Liver (tissue), 9 donors: ENCODE measurements around the gene DET1. TPM values are rescaled to one million over a fixed set of nuclear protein-coding genes. Genes with fewer than 3 reads are reported as not detected.
"Not testable (repeated sequence)": the region's sequence is repeated elsewhere in the genome, so short reads cannot be mapped to it uniquely, and the experiment has no call there.

Experiments
- DNase-seq: peaks from one replicate; pipeline ENCODE4 v3.0.0-alpha.2; 2017; ENCODE audit warnings: low spot score
- H3K27ac ChIP-seq, 2 donors: one replicate each; pipeline ENCODE4 v1.7.0; 2013; ENCODE audit warnings: inconsistent platforms in 2 of 2, low read length in 2 of 2, control low read depth in 1 of 2, low read depth in 1 of 2, mild to moderate bottlenecking in 1 of 2
- H3K27me3 ChIP-seq, 4 donors: one replicate each; pipeline versions ENCODE4 v1.6.1 to v1.7.0; 2013; ENCODE audit warnings: low read length in 3 of 4, inconsistent platforms in 1 of 4, mild to moderate bottlenecking in 1 of 4, moderate library complexity in 1 of 4; ENCODE audit not compliant: control insufficient read depth in 4 of 4, insufficient read depth in 4 of 4
- H3K36me3 ChIP-seq, 4 donors: one replicate each; pipeline versions ENCODE4 v1.6.1 to v1.7.0; 2013; ENCODE audit warnings: low read length in 3 of 4, mild to moderate bottlenecking in 3 of 4, low read depth in 1 of 4, moderate library complexity in 1 of 4; ENCODE audit not compliant: control insufficient read depth in 4 of 4, insufficient read depth in 3 of 4
- H3K4me1 ChIP-seq, 4 donors: one replicate each; pipeline versions ENCODE4 v1.6.1 to v1.7.0; 2013; ENCODE audit warnings: low read length in 3 of 4, mild to moderate bottlenecking in 3 of 4, moderate library complexity in 1 of 4; ENCODE audit not compliant: control insufficient read depth in 4 of 4, insufficient read depth in 4 of 4
- H3K4me3 ChIP-seq, 3 donors: one replicate each; pipeline versions ENCODE4 v1.6.1 to v1.7.0; 2013; ENCODE audit warnings: low read length in 3 of 3, control low read depth in 1 of 3, low read depth in 1 of 3, mild to moderate bottlenecking in 1 of 3
- H3K9ac ChIP-seq, 2 donors: one replicate each; pipeline ENCODE4 v1.7.0; 2013; ENCODE audit warnings: low read length in 2 of 2, mild to moderate bottlenecking in 2 of 2, moderate library complexity in 2 of 2, control low read depth in 1 of 2, low read depth in 1 of 2
- H3K9me3 ChIP-seq, 4 donors: one replicate each; pipeline versions ENCODE4 v1.6.1 to v1.7.0; 2013; ENCODE audit warnings: low read length in 3 of 4; ENCODE audit not compliant: control insufficient read depth in 4 of 4
- FOXA1 ChIP-seq: IDR thresholded peaks from 2 replicates; pipeline ENCODE4 v1.6.1; 2016; ENCODE audit warnings: antibody characterized with exemption
- FOXA2 ChIP-seq: IDR thresholded peaks from 2 replicates; pipeline ENCODE4 v1.6.1; 2016; ENCODE audit warnings: antibody characterized with exemption
- GABPA ChIP-seq, 2 donors: IDR thresholded peaks in 1 of 2; conservative IDR thresholded peaks in 1 of 2; 2 replicates each; pipeline ENCODE4 v1.6.1; 2016; ENCODE audit warnings: antibody characterized with exemption in 2 of 2, mild to moderate bottlenecking in 1 of 2, moderate library complexity in 1 of 2
- HNF4A ChIP-seq, 2 donors: conservative IDR thresholded peaks; 2 replicates each; pipeline ENCODE4 v1.6.1; 2016; ENCODE audit warnings: antibody characterized with exemption in 2 of 2, mild to moderate bottlenecking in 2 of 2
- HNF4G ChIP-seq: IDR thresholded peaks from 2 replicates; pipeline ENCODE4 v1.6.1; 2016; ENCODE audit warnings: antibody characterized with exemption
- JUND ChIP-seq, 2 donors: IDR thresholded peaks; 2 replicates each; pipeline ENCODE4 v1.6.1; 2016; ENCODE audit warnings: antibody characterized with exemption in 2 of 2
- NR2F2 ChIP-seq: IDR thresholded peaks from 2 replicates; pipeline ENCODE4 v1.6.1; 2016; ENCODE audit warnings: antibody characterized with exemption
- RAD21 ChIP-seq, 2 donors: IDR thresholded peaks; 2 replicates each; pipeline ENCODE4 v1.6.1; 2016; ENCODE audit warnings: antibody characterized with exemption in 2 of 2, mild to moderate bottlenecking in 2 of 2
- RXRA ChIP-seq, 2 donors: IDR thresholded peaks; 2 replicates each; pipeline ENCODE4 v1.6.1; 2017 to 2018; ENCODE audit warnings: antibody characterized with exemption in 2 of 2, mild to moderate bottlenecking in 1 of 2
- TAF1 ChIP-seq: conservative IDR thresholded peaks from 2 replicates; pipeline ENCODE4 v1.6.1; 2016; ENCODE audit warnings: antibody characterized with exemption, mild to moderate bottlenecking
- YY1 ChIP-seq: IDR thresholded peaks from 2 replicates; pipeline ENCODE4 v1.6.1; 2016; ENCODE audit warnings: antibody characterized with exemption, mild to moderate bottlenecking
- WGBS: extraction: QIAGEN DNeasy Blood & Tissue Kit; methylation state at CpG from one replicate; pipeline ENCODE4 v1.1.7; 2013; 5-methylcytosine and 5-hydroxymethylcytosine counted together
- polyA plus RNA-seq, 2 donors: library from polyadenylated mRNA; stranded (reverse) in 1 of 2; unstranded in 1 of 2; fragments of 200-250 nt in 1 of 2; fragments of >200 nt in 1 of 2; fragmentation: Nextera tagmentation in 1 of 2; extraction: Ambion mirVana in 1 of 2; gene quantifications; one replicate each; pipeline versions ENCODE4 v1.2.1 to v1.2.3, GENCODE V29; 2013 to 2015
- total RNA-seq, 2 donors: library from RNA; depleted of rRNA; stranded (reverse); fragments of >200 nt; gene quantifications; one replicate each; pipeline ENCODE4 v1.2.3, GENCODE V29; 2014
- TF ChIP-seq, protein P1 (sequence below): IDR thresholded peaks from 2 replicates; pipeline ENCODE4 v1.6.1; 2016; ENCODE audit warnings: antibody characterized with exemption
- TF ChIP-seq, protein P2 (sequence below): IDR thresholded peaks from 2 replicates; pipeline ENCODE4 v1.6.1; 2016; ENCODE audit warnings: antibody characterized with exemption, mild to moderate bottlenecking
- TF ChIP-seq, protein P3 (sequence below): fragments of 150-350 bp; IDR thresholded peaks from 2 replicates; pipeline ENCODE4 v1.5.1; 2017; ENCODE audit warnings: improper control_type of control experiment, low read depth, low read length; ENCODE audit not compliant: missing input control
- donor health status: healthy.
- donor health status: healthy.
- donor health status: healthy.
- donor health status: healthy.
- donor health status: healthy.

DET1 gene
- total and polyA plus RNA-seq, 4 donors: 1.3 to 5.4 (median 2.4) TPM

DNA sequence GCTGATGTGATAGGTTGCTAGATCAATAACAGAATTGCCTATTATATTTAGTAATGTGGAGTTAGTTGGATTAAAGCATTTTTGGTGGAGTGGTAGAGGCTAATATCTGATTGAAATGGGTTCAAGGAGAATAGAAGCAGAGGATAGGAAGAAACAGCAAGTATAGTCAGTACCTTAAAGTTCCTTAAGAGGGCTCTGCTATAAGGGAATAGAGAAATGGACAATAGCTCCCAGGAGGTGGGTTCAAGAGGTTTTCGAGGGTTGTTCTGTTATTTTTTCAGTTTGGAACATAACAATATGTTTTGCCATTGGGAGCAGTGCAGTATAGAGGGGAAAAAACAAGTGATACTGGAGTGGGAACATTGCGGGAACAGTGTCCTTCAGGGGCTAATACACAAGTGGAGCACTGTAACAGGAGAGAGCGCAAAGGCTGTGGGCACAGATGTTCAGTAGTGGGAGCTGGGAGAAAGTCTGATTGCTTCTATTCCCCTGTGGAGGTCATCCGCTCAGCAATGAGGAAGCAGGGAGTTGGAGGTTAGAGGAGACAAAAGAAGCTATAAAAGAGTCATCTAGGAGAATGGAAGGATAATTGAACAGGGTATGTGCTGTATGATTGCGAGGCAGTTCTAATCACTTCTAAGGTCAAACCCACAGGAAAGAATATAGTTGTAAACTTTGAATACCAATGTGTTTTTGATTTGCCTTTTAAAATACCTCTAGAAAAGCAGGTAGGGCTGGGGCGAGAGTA lies 75.7 kb downstream of the DET1 start (continued):
- TF ChIP-seq, protein P1, sequence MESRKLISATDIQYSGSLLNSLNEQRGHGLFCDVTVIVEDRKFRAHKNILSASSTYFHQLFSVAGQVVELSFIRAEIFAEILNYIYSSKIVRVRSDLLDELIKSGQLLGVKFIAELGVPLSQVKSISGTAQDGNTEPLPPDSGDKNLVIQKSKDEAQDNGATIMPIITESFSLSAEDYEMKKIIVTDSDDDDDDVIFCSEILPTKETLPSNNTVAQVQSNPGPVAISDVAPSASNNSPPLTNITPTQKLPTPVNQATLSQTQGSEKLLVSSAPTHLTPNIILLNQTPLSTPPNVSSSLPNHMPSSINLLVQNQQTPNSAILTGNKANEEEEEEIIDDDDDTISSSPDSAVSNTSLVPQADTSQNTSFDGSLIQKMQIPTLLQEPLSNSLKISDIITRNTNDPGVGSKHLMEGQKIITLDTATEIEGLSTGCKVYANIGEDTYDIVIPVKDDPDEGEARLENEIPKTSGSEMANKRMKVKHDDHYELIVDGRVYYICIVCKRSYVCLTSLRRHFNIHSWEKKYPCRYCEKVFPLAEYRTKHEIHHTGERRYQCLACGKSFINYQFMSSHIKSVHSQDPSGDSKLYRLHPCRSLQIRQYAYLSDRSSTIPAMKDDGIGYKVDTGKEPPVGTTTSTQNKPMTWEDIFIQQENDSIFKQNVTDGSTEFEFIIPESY: no peak
- TF ChIP-seq HNF4G (no peak), YY1 (no peak), RXRA (IDR thresholded peaks at IDR 0.05) (no peak), HNF4A (conservative IDR thresholded peaks at IDR 0.05) (no peak), GABPA (IDR thresholded peaks at IDR 0.05 in 1 of 2, conservative IDR thresholded peaks at IDR 0.05 in 1 of 2) (no peak), TAF1 (no peak), FOXA1 (no peak)

DNA sequence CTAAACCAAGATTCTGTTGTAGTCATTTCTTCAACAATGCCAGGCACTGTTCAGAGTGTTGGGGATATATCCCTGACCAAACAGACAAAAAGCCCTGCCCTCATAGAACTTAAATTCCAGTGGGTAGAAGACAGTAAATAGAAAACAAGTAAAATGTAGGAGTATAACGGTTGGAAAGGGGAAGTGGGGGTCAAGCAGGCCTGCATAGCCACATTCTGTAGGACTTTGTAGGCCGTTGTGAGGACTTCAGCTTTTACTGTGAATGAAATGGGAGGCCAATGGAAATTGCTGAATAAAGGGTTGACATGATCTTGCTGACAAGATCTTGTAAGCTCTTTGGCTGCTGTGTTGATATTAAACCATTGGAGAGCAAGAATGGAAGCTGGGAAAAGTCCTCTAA lies 77.2 kb downstream of the DET1 start:
- Histone ChIP-seq H3K27me3 (no peaks in the 10 kb centered on the region), H3K9ac (no peak overlapping the region), H3K4me3 (no peak overlapping the region), H3K36me3 (peaks cover 1 to 24% (median 15%) of the 10 kb centered on the region in 4 donors), H3K9me3 (no peaks in the 10 kb centered on the region), H3K27ac (no peak overlapping the region), H3K4me1 (peaks cover 10 to 34% (median 27%) of the 10 kb centered on the region in 4 donors)
- no peak for DNase-seq
- WGBS: 94% methylated on average over 2 of the region's 2 CpGs
- TF ChIP-seq, protein P1: no peak
- TF ChIP-seq HNF4A (conservative IDR thresholded peaks at IDR 0.05): no peak

DNA sequence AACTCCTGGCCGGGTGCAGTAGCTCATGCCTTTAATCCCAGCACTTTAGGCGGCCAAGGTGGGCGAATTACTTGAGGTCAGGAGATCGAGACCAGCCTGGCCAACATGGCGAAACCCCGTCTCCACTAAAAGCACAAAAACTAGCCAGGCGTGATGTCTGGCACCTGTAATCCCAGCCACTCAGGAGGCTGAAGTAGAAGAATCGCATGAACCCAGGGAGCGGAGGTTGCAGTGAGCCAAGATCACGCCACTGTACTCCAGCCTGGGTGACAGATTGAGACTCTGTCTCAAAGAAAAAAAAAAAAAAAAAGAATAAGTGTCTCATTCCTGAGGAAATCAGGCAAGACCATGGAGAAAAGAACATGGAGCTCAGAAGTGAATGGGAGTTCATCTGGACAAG lies 77.8 kb downstream of the DET1 start:
- not testable (repeated sequence) for H3K27me3 ChIP-seq, H3K9me3 ChIP-seq, H3K9ac ChIP-seq, H3K27ac ChIP-seq, DNase-seq
- Histone ChIP-seq H3K4me1 (peaks cover 10 to 34% (median 27%) of the 10 kb centered on the region in 4 donors), H3K4me3 (peak overlapping the region in 1 of 3 donors; percentile 83), H3K36me3 (peaks cover 0 to 29% (median 18%) of the 10 kb centered on the region in 4 donors)
- WGBS: 98% methylated on average over 10 of the region's 10 CpGs

DNA sequence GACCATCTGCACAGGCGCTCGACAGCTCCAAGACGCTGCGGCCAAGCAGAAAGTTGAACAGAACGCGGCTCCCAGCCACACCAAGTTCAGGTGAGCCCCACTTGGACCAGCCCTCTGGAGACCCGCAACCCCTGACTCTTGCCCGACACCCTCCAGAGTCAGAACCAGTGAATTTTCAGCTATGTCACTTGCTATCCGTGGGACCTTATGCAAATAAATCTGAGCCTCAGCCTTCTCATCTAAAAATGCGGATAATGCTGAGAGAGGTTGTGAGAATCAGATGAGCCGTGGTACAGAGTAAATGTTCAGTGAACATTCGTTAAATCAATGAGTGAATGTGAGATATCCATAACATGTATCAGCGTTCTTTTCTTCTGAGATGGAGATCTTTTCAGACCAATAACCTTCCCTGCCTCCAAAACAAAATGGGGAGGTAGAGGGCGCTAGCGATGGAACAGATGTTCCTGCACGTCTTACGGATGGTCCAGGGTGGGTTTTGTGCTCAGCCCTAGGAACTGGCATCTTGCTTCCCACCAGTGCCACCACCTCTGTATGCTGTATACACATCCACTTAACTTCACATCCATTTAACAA lies 78.4 kb downstream of the DET1 start:
- peaks cover 10 to 34% (median 27%) of the 10 kb centered on the region in 4 donors for H3K4me1 ChIP-seq
- H3K36me3 ChIP-seq: peaks cover 0 to 29% (median 18%) of the 10 kb centered on the region in 4 donors
- no peaks in the 10 kb centered on the region for H3K9me3 ChIP-seq
- peak overlapping the region; percentile 83 to 96 (median 96) for H3K4me3 ChIP-seq
- H3K27me3 ChIP-seq: no peaks in the 10 kb centered on the region
- H3K27ac ChIP-seq: peak overlapping the region; percentile 96 to 99
- no peak for DNase-seq
- 4% methylated on average over 17 of the region's 17 CpGs for WGBS
- H3K9ac ChIP-seq: peak overlapping the region; percentile 89 to 96
- TF ChIP-seq HNF4A (conservative IDR thresholded peaks at IDR 0.05): no peak
- no peak for TF ChIP-seq JUND (IDR thresholded peaks at IDR 0.05)
- TF ChIP-seq, protein P2, sequence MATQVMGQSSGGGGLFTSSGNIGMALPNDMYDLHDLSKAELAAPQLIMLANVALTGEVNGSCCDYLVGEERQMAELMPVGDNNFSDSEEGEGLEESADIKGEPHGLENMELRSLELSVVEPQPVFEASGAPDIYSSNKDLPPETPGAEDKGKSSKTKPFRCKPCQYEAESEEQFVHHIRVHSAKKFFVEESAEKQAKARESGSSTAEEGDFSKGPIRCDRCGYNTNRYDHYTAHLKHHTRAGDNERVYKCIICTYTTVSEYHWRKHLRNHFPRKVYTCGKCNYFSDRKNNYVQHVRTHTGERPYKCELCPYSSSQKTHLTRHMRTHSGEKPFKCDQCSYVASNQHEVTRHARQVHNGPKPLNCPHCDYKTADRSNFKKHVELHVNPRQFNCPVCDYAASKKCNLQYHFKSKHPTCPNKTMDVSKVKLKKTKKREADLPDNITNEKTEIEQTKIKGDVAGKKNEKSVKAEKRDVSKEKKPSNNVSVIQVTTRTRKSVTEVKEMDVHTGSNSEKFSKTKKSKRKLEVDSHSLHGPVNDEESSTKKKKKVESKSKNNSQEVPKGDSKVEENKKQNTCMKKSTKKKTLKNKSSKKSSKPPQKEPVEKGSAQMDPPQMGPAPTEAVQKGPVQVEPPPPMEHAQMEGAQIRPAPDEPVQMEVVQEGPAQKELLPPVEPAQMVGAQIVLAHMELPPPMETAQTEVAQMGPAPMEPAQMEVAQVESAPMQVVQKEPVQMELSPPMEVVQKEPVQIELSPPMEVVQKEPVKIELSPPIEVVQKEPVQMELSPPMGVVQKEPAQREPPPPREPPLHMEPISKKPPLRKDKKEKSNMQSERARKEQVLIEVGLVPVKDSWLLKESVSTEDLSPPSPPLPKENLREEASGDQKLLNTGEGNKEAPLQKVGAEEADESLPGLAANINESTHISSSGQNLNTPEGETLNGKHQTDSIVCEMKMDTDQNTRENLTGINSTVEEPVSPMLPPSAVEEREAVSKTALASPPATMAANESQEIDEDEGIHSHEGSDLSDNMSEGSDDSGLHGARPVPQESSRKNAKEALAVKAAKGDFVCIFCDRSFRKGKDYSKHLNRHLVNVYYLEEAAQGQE: no peak
- TF ChIP-seq FOXA2: no peak
- TF ChIP-seq RAD21 (IDR thresholded peaks at IDR 0.05): no peak
- TF ChIP-seq, protein P3, sequence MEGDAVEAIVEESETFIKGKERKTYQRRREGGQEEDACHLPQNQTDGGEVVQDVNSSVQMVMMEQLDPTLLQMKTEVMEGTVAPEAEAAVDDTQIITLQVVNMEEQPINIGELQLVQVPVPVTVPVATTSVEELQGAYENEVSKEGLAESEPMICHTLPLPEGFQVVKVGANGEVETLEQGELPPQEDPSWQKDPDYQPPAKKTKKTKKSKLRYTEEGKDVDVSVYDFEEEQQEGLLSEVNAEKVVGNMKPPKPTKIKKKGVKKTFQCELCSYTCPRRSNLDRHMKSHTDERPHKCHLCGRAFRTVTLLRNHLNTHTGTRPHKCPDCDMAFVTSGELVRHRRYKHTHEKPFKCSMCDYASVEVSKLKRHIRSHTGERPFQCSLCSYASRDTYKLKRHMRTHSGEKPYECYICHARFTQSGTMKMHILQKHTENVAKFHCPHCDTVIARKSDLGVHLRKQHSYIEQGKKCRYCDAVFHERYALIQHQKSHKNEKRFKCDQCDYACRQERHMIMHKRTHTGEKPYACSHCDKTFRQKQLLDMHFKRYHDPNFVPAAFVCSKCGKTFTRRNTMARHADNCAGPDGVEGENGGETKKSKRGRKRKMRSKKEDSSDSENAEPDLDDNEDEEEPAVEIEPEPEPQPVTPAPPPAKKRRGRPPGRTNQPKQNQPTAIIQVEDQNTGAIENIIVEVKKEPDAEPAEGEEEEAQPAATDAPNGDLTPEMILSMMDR: no peak
- TF ChIP-seq YY1: no peak
- no peak for TF ChIP-seq NR2F2
- TF ChIP-seq FOXA1: no peak
- no peak for TF ChIP-seq GABPA (IDR thresholded peaks at IDR 0.05 in 1 of 2, conservative IDR thresholded peaks at IDR 0.05 in 1 of 2)
